HL-60 (cell line): ENCODE results near the gene SLC9B1.

Experiments used
- CTCF ChIP-seq: IDR thresholded peaks from one replicate; pipeline ENCODE4 v1.5.1; 2011; ENCODE audit warnings: low read length, control low read depth, inconsistent platforms; ENCODE audit not compliant: insufficient read depth
- TF ChIP-seq, protein P1 (sequence below): IDR thresholded peaks from 2 replicates; pipeline ENCODE4 v1.6.1; 2012; ENCODE audit warnings: low read depth; ENCODE audit not compliant: insufficient replicate concordance

- TF ChIP-seq, protein P1, sequence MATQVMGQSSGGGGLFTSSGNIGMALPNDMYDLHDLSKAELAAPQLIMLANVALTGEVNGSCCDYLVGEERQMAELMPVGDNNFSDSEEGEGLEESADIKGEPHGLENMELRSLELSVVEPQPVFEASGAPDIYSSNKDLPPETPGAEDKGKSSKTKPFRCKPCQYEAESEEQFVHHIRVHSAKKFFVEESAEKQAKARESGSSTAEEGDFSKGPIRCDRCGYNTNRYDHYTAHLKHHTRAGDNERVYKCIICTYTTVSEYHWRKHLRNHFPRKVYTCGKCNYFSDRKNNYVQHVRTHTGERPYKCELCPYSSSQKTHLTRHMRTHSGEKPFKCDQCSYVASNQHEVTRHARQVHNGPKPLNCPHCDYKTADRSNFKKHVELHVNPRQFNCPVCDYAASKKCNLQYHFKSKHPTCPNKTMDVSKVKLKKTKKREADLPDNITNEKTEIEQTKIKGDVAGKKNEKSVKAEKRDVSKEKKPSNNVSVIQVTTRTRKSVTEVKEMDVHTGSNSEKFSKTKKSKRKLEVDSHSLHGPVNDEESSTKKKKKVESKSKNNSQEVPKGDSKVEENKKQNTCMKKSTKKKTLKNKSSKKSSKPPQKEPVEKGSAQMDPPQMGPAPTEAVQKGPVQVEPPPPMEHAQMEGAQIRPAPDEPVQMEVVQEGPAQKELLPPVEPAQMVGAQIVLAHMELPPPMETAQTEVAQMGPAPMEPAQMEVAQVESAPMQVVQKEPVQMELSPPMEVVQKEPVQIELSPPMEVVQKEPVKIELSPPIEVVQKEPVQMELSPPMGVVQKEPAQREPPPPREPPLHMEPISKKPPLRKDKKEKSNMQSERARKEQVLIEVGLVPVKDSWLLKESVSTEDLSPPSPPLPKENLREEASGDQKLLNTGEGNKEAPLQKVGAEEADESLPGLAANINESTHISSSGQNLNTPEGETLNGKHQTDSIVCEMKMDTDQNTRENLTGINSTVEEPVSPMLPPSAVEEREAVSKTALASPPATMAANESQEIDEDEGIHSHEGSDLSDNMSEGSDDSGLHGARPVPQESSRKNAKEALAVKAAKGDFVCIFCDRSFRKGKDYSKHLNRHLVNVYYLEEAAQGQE, result no peak
- no peak for TF ChIP-seq CTCF
Observed at GRCh38 chr4:102881343-102881742, 138.2 kb downstream of the SLC9B1 start.
